Endothelial cell (in vitro differentiated cells): ENCODE measurements around the gene PMM1. TPM values are rescaled to one million over a fixed set of nuclear protein-coding genes. Genes with fewer than 3 reads are reported as not detected.
"Not testable (repeated sequence)": the region's sequence is repeated elsewhere in the genome, so short reads cannot be mapped to it uniquely, and the experiment has no call there.

Experiments
- DNase-seq: peaks from one replicate; pipeline ENCODE4 v3.0.0; 2021; ENCODE audit warnings: low spot score
- H3K27ac Mint-ChIP-seq: one replicate; pipeline ENCODE4 v1.8.0; 2021; ENCODE audit warnings: mixed read lengths, inconsistent platforms; ENCODE audit not compliant: unreplicated experiment
- H3K27me3 Mint-ChIP-seq: one replicate; pipeline ENCODE4 v1.8.0; 2021; ENCODE audit warnings: mild to moderate bottlenecking, moderate library complexity, mixed read lengths, inconsistent platforms; ENCODE audit not compliant: unreplicated experiment
- H3K36me3 Mint-ChIP-seq: one replicate; pipeline ENCODE4 v1.8.0; 2021; ENCODE audit warnings: mild to moderate bottlenecking, low read depth, mixed read lengths, inconsistent platforms; ENCODE audit not compliant: unreplicated experiment
- H3K4me1 Mint-ChIP-seq: one replicate; pipeline ENCODE4 v1.8.0; 2021; ENCODE audit warnings: mild to moderate bottlenecking, mixed read lengths, inconsistent platforms; ENCODE audit not compliant: unreplicated experiment
- H3K4me3 Mint-ChIP-seq: one replicate; pipeline ENCODE4 v1.8.0; 2021; ENCODE audit warnings: mild to moderate bottlenecking, mixed read lengths, inconsistent platforms; ENCODE audit not compliant: unreplicated experiment
- H3K9me3 Mint-ChIP-seq: one replicate; pipeline ENCODE4 v1.8.0; 2021; ENCODE audit warnings: mixed read lengths, inconsistent platforms; ENCODE audit not compliant: unreplicated experiment
- long read RNA-seq: library from polyadenylated mRNA; unstranded; transcript quantifications from one replicate; pipeline ENCODE4 v2.0.0, GENCODE V29; 2020; ENCODE audit not compliant: unreplicated experiment
- total RNA-seq: library from RNA; stranded (reverse); fragmentation: NEBNext Ultra II Directional; extraction: Animal tissue kit (Norgen Biotek cat#: 25700); gene quantifications from one replicate; pipeline ENCODE4 v1.2.1, GENCODE V29; 2021; ENCODE audit not compliant: unreplicated experiment
- TF ChIP-seq, protein P1 (sequence below): fragments of 200-600 bp; sonication (generic); IDR thresholded peaks from one replicate; pipeline ENCODE4 v1.5.0; 2021; ENCODE audit warnings: antibody characterized with exemption; ENCODE audit not compliant: unreplicated experiment

Gene PMM1
- total RNA-seq, result 6.0 TPM
- long read RNA-seq, transcript PMM1-201 (8 exons, 1,298 nt), result major isoform, 8 of 9 reads
- long read RNA-seq, partial matches to known transcripts, result 1 of 9 reads
- long read RNA-seq, other reads (novel, unspliced or antisense), result 0 of 9 reads

DNA sequence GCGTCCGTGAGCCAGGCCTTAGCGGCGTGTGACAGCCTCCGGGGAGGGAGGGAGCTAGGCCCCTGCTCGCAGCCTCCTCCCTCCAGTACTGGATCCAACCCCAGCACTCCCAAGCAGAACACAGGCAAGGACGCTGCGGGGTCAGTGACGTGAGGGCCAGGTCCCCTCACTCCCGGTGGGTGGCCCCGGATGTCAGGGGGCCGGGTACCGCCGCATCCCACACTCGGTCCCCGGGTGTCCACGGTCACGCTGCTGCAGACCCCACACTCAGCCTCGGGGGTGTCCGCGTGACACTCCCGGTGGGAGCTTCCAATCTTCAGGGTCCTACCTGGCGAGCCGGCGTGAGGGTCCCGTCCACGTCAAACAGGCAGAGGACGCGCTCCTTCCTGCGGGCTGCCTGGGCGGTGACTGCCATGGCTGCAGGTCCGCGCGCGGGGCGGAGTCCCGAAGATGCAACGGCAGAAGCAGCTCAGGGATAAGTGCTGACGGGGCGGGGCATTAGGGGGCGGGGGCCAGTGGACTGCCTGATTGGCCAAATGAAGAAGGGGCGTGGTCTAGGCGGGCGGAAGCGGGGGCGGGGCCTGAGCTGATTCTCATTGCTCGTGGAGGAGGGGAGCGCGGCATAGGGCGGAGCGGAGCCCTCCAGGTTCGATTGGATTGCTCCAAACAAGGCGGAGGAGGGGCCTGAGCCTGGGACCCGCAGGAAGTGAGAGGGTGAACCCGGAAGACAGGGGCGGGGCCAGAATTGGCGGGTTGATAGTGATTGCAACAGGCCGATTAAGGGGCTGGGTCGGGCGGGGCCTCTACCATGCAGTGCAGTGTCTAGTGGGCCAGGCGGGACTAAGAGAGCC, at the start of gene PMM1:
Gene PMM1 (minus strand): TSS at position 450 of the 851 bp plus-strand sequence. CDS start 35 bp downstream, at position 415.
- no peaks in the 10 kb centered on the region for H3K36me3 Mint-ChIP-seq
- TF ChIP-seq, protein P1, sequence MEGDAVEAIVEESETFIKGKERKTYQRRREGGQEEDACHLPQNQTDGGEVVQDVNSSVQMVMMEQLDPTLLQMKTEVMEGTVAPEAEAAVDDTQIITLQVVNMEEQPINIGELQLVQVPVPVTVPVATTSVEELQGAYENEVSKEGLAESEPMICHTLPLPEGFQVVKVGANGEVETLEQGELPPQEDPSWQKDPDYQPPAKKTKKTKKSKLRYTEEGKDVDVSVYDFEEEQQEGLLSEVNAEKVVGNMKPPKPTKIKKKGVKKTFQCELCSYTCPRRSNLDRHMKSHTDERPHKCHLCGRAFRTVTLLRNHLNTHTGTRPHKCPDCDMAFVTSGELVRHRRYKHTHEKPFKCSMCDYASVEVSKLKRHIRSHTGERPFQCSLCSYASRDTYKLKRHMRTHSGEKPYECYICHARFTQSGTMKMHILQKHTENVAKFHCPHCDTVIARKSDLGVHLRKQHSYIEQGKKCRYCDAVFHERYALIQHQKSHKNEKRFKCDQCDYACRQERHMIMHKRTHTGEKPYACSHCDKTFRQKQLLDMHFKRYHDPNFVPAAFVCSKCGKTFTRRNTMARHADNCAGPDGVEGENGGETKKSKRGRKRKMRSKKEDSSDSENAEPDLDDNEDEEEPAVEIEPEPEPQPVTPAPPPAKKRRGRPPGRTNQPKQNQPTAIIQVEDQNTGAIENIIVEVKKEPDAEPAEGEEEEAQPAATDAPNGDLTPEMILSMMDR, result no peak
- H3K27me3 Mint-ChIP-seq, result peaks cover 7% of the 10 kb centered on the region
- H3K4me1 Mint-ChIP-seq, result no peaks in the 10 kb centered on the region
- peak; percentile 100 for DNase-seq
- no peak within 1 kb of the TSS for H3K27ac Mint-ChIP-seq
- H3K9me3 Mint-ChIP-seq, result no peaks in the 10 kb centered on the region
- H3K4me3 Mint-ChIP-seq, result peak within 1 kb of the TSS; percentile 89

DNA sequence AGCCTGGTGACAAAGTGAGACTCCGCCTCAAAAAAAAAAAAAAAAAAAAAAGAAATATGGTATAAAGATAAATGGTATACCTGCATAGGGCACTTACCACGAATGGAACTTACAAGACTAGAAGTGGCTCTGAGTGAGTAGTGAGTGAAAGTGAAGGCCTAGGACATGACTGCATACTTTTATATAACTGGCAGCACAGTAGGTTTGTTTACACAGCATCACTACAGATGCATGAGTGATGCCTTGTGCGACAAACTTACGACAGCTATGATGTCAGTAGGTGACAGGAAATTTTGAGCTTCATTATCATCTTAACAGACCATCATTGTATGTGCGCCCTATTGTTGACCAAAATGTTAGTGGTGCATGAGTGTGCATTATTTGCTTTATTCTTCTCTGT, 49.1 kb upstream of the PMM1 start:
- H3K9me3 Mint-ChIP-seq, result no peaks in the 10 kb centered on the region
- no peaks in the 10 kb centered on the region for H3K4me1 Mint-ChIP-seq
- peak overlapping the region; percentile 64 for H3K27ac Mint-ChIP-seq
- TF ChIP-seq, protein P1, result no peak
- H3K27me3 Mint-ChIP-seq, result no peaks in the 10 kb centered on the region
- peaks cover 33% of the 10 kb centered on the region for H3K36me3 Mint-ChIP-seq
- DNase-seq, result no peak
- H3K4me3 Mint-ChIP-seq, result peak overlapping the region; percentile 76

DNA sequence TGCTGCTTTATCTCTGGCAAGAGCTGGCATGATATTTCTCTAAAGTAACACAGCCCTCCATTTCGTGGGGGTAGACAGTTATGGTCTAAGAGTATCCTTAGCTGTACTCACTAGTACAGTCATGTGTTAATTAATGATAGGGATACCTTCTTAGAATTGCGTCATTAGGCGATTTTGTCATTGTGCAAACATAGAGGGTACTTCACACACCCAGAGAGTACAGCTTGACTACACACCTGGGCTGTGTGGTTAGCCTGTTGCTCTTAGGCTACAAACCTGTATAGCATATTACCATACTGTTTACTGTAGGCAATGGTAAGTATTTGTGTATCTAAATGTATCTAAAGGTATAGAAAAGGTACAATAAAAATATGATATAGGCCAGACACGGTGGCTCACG, 48.5 kb upstream of the PMM1 start:
- H3K36me3 Mint-ChIP-seq, result peaks cover 37% of the 10 kb centered on the region
- H3K27me3 Mint-ChIP-seq, result no peaks in the 10 kb centered on the region
- no peaks in the 10 kb centered on the region for H3K4me1 Mint-ChIP-seq
- DNase-seq, result no peak
- H3K4me3 Mint-ChIP-seq, result no peak overlapping the region
- TF ChIP-seq, protein P1, result no peak
- no peaks in the 10 kb centered on the region for H3K9me3 Mint-ChIP-seq
- no peak overlapping the region for H3K27ac Mint-ChIP-seq

DNA sequence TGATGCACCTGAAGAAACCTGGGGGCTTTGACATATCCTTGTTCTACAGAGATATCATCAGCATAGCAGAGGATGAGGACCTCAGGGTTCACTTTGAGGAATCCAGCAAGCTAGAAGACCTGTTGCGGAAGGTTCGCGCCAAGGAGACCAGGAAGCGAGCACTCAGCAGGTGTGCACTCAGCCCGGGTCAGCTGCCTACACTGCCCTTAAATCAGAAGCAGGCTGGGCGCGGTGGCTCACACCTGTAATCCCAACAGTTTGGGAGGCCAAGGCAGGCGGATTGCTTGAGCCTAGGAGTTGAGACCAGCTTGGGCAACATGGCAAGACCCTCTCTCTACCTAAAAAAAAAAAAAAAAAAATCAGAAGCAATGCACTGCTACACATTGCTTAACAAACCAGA, 48.0 kb upstream of the PMM1 start:
- H3K27ac Mint-ChIP-seq, H3K9me3 Mint-ChIP-seq, H3K4me3 Mint-ChIP-seq, DNase-seq, H3K4me1 Mint-ChIP-seq, H3K27me3 Mint-ChIP-seq: not testable (repeated sequence)
- H3K36me3 Mint-ChIP-seq, result peaks cover 33% of the 10 kb centered on the region

DNA sequence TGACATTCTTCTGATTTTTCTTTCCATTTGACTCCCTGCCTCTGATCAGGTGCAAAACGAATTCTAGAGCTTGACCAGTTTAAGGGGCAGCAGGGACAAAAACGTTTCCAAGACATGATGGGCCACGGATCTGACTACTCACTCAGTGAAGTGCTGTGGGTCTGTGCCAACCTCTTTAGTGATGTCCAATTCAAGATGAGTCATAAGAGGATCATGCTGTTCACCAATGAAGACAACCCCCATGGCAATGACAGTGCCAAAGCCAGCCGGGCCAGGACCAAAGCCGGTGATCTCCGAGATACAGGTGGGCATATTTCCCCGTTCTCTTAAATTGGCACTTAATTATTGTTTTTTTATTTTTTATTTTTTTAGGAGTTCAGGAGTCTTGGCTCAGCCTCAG, 46.8 kb upstream of the PMM1 start:
- Mint-ChIP-seq H3K9me3 (no peaks in the 10 kb centered on the region), H3K4me3 (no peak overlapping the region), H3K27me3 (no peaks in the 10 kb centered on the region), H3K27ac (no peak overlapping the region), H3K36me3 (peaks cover 26% of the 10 kb centered on the region), H3K4me1 (no peaks in the 10 kb centered on the region)
- DNase-seq, result no peak
- TF ChIP-seq, protein P1, result no peak

DNA sequence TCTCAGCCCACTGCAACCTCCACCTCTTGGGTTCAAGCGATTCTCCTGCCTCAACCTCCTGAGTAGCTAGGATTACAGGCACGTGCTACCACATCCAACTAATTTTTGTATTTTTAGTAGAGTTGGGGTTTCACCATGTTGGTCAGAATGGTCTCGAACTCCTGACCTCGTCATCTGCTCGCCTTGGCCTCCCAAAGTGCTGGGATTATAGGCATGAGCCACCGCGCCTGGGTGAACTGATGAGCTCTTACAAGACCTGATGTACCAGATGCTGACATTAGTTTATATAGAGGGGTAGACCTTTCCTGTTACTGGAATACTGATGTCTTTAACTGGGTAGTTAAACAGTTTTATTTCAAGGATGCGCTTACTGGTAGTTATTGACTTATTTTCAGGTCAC, 45.0 kb upstream of the PMM1 start:
- H3K4me3 Mint-ChIP-seq, H3K4me1 Mint-ChIP-seq, H3K27ac Mint-ChIP-seq, H3K27me3 Mint-ChIP-seq, H3K9me3 Mint-ChIP-seq, DNase-seq: not testable (repeated sequence)
- peaks cover 31% of the 10 kb centered on the region for H3K36me3 Mint-ChIP-seq

DNA sequence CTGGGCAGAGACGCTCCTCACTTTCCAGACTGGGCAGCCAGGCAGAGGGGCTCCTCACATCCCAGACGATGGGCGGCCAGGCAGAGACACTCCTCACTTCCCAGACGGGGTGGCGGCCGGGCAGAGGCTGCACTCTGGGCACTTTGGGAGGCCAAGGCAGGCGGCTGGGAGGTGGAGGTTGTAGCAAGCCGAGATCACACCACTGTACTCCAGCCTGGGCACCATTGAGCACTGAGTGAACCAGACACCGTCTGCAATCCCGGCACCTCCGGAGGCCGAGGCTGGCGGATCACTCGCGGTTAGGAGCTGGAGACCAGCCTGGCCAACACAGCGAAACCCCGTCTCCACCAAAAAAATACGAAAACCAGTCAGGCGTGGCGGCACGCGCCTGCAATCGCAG, 42.0 kb upstream of the PMM1 start:
- not testable (repeated sequence) for H3K4me3 Mint-ChIP-seq, DNase-seq, H3K27ac Mint-ChIP-seq, H3K9me3 Mint-ChIP-seq, H3K4me1 Mint-ChIP-seq, H3K27me3 Mint-ChIP-seq
- peaks cover 51% of the 10 kb centered on the region for H3K36me3 Mint-ChIP-seq

DNA sequence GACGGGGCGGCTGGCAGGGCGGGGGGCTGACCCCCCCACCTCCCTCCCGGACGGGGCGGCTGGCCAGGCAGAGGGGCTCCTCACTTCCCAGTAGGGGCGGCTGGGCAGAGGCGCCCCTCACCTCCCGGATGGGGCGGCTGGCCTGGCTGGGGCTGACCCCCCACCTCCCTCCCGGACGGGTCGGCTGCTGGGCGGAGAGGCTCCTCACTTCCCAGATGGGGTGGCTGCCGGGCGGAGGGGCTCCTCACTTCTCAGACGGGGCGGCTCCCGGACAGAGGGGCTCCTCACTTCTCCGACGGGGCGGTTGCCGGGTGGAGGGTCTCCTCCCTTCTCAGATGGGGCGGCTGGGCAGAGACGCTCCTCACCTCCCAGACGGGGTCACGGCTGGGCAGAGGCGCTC, 41.5 kb upstream of the PMM1 start:
- not testable (repeated sequence) for H3K4me3 Mint-ChIP-seq, H3K27ac Mint-ChIP-seq, H3K4me1 Mint-ChIP-seq, DNase-seq, H3K9me3 Mint-ChIP-seq, H3K27me3 Mint-ChIP-seq
- peaks cover 51% of the 10 kb centered on the region for H3K36me3 Mint-ChIP-seq
